Endothelial cell (in vitro differentiated cells): ENCODE measurements around the gene FGD3. TPM values are rescaled to one million over a fixed set of nuclear protein-coding genes. Genes with fewer than 3 reads are reported as not detected.

ENCODE experiments used
- DNase-seq: peaks from one replicate; pipeline ENCODE4 v3.0.0; 2021; ENCODE audit warnings: low spot score
- H3K27ac Mint-ChIP-seq: one replicate; pipeline ENCODE4 v1.8.0; 2021; ENCODE audit warnings: mixed read lengths, inconsistent platforms; ENCODE audit not compliant: unreplicated experiment
- H3K27me3 Mint-ChIP-seq: one replicate; pipeline ENCODE4 v1.8.0; 2021; ENCODE audit warnings: mild to moderate bottlenecking, moderate library complexity, mixed read lengths, inconsistent platforms; ENCODE audit not compliant: unreplicated experiment
- H3K36me3 Mint-ChIP-seq: one replicate; pipeline ENCODE4 v1.8.0; 2021; ENCODE audit warnings: mild to moderate bottlenecking, low read depth, mixed read lengths, inconsistent platforms; ENCODE audit not compliant: unreplicated experiment
- H3K4me1 Mint-ChIP-seq: one replicate; pipeline ENCODE4 v1.8.0; 2021; ENCODE audit warnings: mild to moderate bottlenecking, mixed read lengths, inconsistent platforms; ENCODE audit not compliant: unreplicated experiment
- H3K4me3 Mint-ChIP-seq: one replicate; pipeline ENCODE4 v1.8.0; 2021; ENCODE audit warnings: mild to moderate bottlenecking, mixed read lengths, inconsistent platforms; ENCODE audit not compliant: unreplicated experiment
- H3K9me3 Mint-ChIP-seq: one replicate; pipeline ENCODE4 v1.8.0; 2021; ENCODE audit warnings: mixed read lengths, inconsistent platforms; ENCODE audit not compliant: unreplicated experiment
- CTCF ChIP-seq: fragments of 200-600 bp; sonication (generic); IDR thresholded peaks from one replicate; pipeline ENCODE4 v1.5.0; 2021; ENCODE audit warnings: antibody characterized with exemption; ENCODE audit not compliant: unreplicated experiment
- total RNA-seq: library from RNA; stranded (reverse); fragmentation: NEBNext Ultra II Directional; extraction: Animal tissue kit (Norgen Biotek cat#: 25700); gene quantifications from one replicate; pipeline ENCODE4 v1.2.1, GENCODE V29; 2021; ENCODE audit not compliant: unreplicated experiment

The FGD3 gene
- total RNA-seq, 1 donor from 2014 or later = 1.1 TPM

GRCh38 chr9:93079371-93079770 lies 132.0 kb downstream of the FGD3 start:
- Mint-ChIP-seq H3K9me3 (no peaks in the 10 kb centered on the region), H3K27ac (no peak overlapping the region), H3K27me3 (peaks cover 1% of the 10 kb centered on the region), H3K4me1 (no peaks in the 10 kb centered on the region), H3K36me3 (no peaks in the 10 kb centered on the region), H3K4me3 (no peak overlapping the region)
- DNase-seq = no peak
- no peak for TF ChIP-seq CTCF

DNA sequence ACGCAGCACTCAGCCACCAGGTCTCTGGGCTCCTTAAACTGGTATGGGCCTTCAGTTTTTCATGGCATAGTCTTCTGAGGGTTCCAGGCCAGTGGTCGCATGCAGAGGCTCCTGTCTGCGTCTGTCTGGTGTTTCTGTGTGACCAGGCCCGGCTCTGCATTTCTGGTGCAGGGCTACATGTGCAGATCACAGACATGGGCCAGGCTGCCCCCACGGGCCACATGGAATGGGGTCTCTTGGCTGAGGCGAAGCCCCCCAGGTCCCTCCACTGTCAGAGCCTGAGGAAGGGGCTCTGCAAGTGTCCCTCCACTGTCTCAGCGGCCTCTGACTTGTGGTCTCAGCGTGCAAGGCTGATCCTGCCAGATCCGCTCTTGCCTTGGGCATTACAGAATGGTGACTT lies 133.1 kb downstream of the FGD3 start:
- Mint-ChIP-seq H3K36me3 (no peaks in the 10 kb centered on the region), H3K27me3 (peaks cover 1% of the 10 kb centered on the region), H3K4me3 (no peak overlapping the region), H3K27ac (no peak overlapping the region), H3K4me1 (no peaks in the 10 kb centered on the region), H3K9me3 (no peaks in the 10 kb centered on the region)
- DNase-seq = no peak
- TF ChIP-seq CTCF = no peak

DNA sequence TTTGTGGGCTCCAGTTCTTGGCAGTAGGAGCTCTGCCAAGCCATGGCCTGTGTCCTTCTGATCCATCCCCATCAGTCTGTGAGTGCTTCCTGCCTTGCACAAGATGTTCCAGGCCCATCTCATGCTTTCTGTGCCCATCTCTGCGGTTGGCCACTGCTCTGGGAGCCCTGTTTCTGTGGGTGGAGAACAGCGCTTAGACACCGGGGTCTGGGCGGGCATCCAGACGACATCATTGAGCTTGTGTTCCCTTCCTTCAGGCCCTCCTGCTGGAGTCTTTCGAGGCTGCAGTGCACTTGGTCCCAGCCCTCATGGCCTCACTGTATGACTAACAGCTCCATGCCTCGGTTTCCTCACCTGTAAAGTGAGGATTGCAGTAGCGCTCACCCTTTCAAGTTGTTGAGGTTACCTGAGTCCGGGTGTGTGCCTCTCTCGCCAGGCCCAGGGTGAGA lies 133.8 kb downstream of the FGD3 start:
- no peak for DNase-seq
- TF ChIP-seq CTCF = no peak
- no peaks in the 10 kb centered on the region for H3K9me3 Mint-ChIP-seq
- H3K36me3 Mint-ChIP-seq = no peaks in the 10 kb centered on the region
- no peak overlapping the region for H3K27ac Mint-ChIP-seq
- H3K27me3 Mint-ChIP-seq = peaks cover 1% of the 10 kb centered on the region
- no peaks in the 10 kb centered on the region for H3K4me1 Mint-ChIP-seq
- no peak overlapping the region for H3K4me3 Mint-ChIP-seq

DNA sequence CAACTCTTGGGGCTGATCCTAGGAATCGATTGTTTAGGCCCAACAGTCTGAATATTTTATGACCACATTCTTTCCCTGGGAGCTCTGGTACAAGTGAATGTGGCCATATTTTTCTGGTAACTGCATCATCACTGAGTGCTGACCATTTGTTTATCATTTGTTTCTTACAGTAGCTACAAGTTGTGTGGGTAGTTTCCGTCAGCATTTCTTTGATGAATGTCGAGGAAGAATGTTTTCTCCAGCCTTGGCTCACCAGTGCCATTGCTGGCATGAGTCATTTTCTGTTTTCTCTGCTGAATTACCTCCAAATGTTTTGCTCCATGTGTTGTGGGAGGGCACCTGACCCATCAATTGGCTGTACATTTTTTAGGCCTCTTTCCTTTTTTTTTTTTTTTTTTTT lies 134.6 kb downstream of the FGD3 start:
- Mint-ChIP-seq H3K4me3 (no peak overlapping the region), H3K27me3 (peaks cover 1% of the 10 kb centered on the region), H3K27ac (no peak overlapping the region), H3K36me3 (no peaks in the 10 kb centered on the region), H3K9me3 (no peaks in the 10 kb centered on the region), H3K4me1 (no peaks in the 10 kb centered on the region)
- no peak for DNase-seq
- TF ChIP-seq CTCF = no peak

- Mint-ChIP-seq H3K9me3 (no peaks in the 10 kb centered on the region), H3K27me3 (peaks cover 1% of the 10 kb centered on the region), H3K27ac (no peak overlapping the region), H3K4me3 (no peak overlapping the region), H3K4me1 (no peaks in the 10 kb centered on the region), H3K36me3 (no peaks in the 10 kb centered on the region)
- TF ChIP-seq CTCF = no peak
- no peak for DNase-seq
These were observed 135.6 kb downstream of the FGD3 start for GRCh38 chr9:93082841-93083411.
